ENCODE results near the gene HIC2.

GRCh38 chr22:21444701-21445436 is 27.7 kb downstream of the HIC2 start:
- TF ChIP-seq CTCF (IDR thresholded peaks at IDR 0.05), result no peak
- TF ChIP-seq EP300 (IDR thresholded peaks at IDR 0.05), result no peak
- no peak for TF ChIP-seq POLR2AphosphoS5 (IDR thresholded peaks at IDR 0.05)
